HL-60/S4 treated with retinoic acid at 250 ng/mL for 4 days and 3 days (cell line): ENCODE data around the gene PLIN5.

ENCODE experiments used
- in situ Hi-C: fragments of 300-500 bp; cut with MboI; formaldehyde crosslinking; loops from 2 replicates; pipeline ENCODE4 v1.7.0; 2022; ENCODE audit warnings: low sequenced_read_pairs

Gene PLIN5

GRCh38 chr19:4493104-4493928 lies 41.7 kb downstream of the PLIN5 start:
- in situ Hi-C loops, result no loop called here

GRCh38 chr19:4492337-4493103 lies 42.5 kb downstream of the PLIN5 start:
- in situ Hi-C loops, result no loop called here

- in situ Hi-C loops, result no loop called here
Observed at GRCh38 chr19:4491446-4491845, 43.6 kb downstream of the PLIN5 start.

GRCh38 chr19:4488496-4488895 lies 46.5 kb downstream of the PLIN5 start:
- in situ Hi-C loops, result no loop called here

- in situ Hi-C loops, result no loop called here
Observed at GRCh38 chr19:4487572-4487971, 47.5 kb downstream of the PLIN5 start.

GRCh38 chr19:4483385-4483784 lies 51.6 kb downstream of the PLIN5 start:
- in situ Hi-C loops, result no loop called here

GRCh38 chr19:4482721-4483364 lies 52.2 kb downstream of the PLIN5 start:
- in situ Hi-C loops, result no loop called here

GRCh38 chr19:4477034-4477801 lies 57.8 kb downstream of the PLIN5 start:
- in situ Hi-C loops, result no loop called here

GRCh38 chr19:4474514-4475022 lies 60.5 kb downstream of the PLIN5 start:
- in situ Hi-C loops, result no loop called here

- in situ Hi-C loops, result no loop called here
Observed at GRCh38 chr19:4473763-4474513, 61.1 kb downstream of the PLIN5 start.

- in situ Hi-C loops, result no loop called here
Observed at GRCh38 chr19:4473011-4473762, 61.8 kb downstream of the PLIN5 start.
